Transverse colon (tissue), 4 donors: ENCODE measurements around the gene ERF. TPM values are rescaled to one million over a fixed set of nuclear protein-coding genes. Genes with fewer than 3 reads are reported as not detected.

ENCODE experiments used
- DNase-seq: peaks from one replicate; pipeline ENCODE4 v3.0.0-alpha.2; 2019
- H3K27ac ChIP-seq, 4 donors: fragments of 200-600 bp; sonication (generic); 2 replicates each; pipeline ENCODE4 v1.5.1; 2016 to 2018; ENCODE audit warnings: inconsistent platforms in 4 of 4
- H3K27me3 ChIP-seq: fragments of 200-600 bp; sonication (generic); 2 replicates; pipeline ENCODE4 v1.5.1; 2017; ENCODE audit warnings: inconsistent platforms
- H3K36me3 ChIP-seq, 4 donors: fragments of 200-600 bp; sonication (generic); 2 replicates each; pipeline ENCODE4 v1.5.1; 2017 to 2019; ENCODE audit warnings: inconsistent platforms in 4 of 4
- H3K4me1 ChIP-seq, 4 donors: fragments of 200-600 bp; sonication (generic); 2 replicates each; pipeline ENCODE4 v1.5.1; 2017 to 2020; ENCODE audit warnings: inconsistent platforms in 4 of 4
- H3K4me3 ChIP-seq, 4 donors: fragments of 200-600 bp; sonication (generic); 1 replicate in 1 of 4; 2 replicates in 3 of 4; pipeline versions ENCODE4 v1.5.1 to v1.6.1; 2017 to 2019; ENCODE audit warnings: inconsistent platforms in 4 of 4
- H3K9me3 ChIP-seq, 2 donors: fragments of 200-600 bp; sonication (generic); 2 replicates each; pipeline ENCODE4 v1.5.1; 2017 to 2019; ENCODE audit warnings: inconsistent platforms in 2 of 2
- EP300 ChIP-seq: sonication (generic); formaldehyde crosslinking; IDR thresholded peaks from one replicate; pipeline ENCODE4 v1.6.1; 2017; ENCODE audit warnings: antibody characterized with exemption, low read depth
- POLR2A ChIP-seq: fragments of 450-650 bp; IDR thresholded peaks from one replicate; pipeline ENCODE4 v1.6.1; 2016; ENCODE audit warnings: antibody characterized with exemption, mild to moderate bottlenecking, moderate library complexity
- POLR2AphosphoS5 ChIP-seq, 3 donors: sonication (generic); formaldehyde crosslinking; IDR thresholded peaks; one replicate each; pipeline ENCODE4 v1.6.1; 2016; ENCODE audit warnings: antibody characterized with exemption in 3 of 3
- WGBS, 2 donors: methylation state at CpG; one replicate each; pipeline ENCODE4 v1.1.5; 2018; ENCODE audit warnings: low coverage in 1 of 2; 5-methylcytosine and 5-hydroxymethylcytosine counted together
- in situ Hi-C, 4 donors: fragments of 200-750 bp; cut with MboI; loops; one replicate each; pipeline versions ENCODE4 v1.15.0 to v1.15.1; 2017; ENCODE audit warnings: low sequenced_read_pairs in 3 of 4, low pct_ligation_motif_present in 1 of 4, low pct_unique_long_range_greater_than_20kb in 1 of 4
- intact Hi-C: fragments of 100-400 bp; cut with DNase I; formaldehyde crosslinking; loops from one replicate; pipeline ENCODE4 v1.15.1; 2023; ENCODE audit warnings: low total_unique reads
- total RNA-seq, 4 donors: library from RNA; depleted of rRNA; stranded (reverse); fragments of >200 nt; gene quantifications; one replicate each; pipeline ENCODE4 v1.1.0, GENCODE V29; 2016
- TF ChIP-seq, protein P1 (sequence below), 5 experiments: fragments of 200-600 bp in 3 of 5; fragments of 450-650 bp in 2 of 5; sonication (generic) in 3 of 5; IDR thresholded peaks; 1 replicate in 2 of 5; 2 replicates in 3 of 5; pipeline ENCODE4 v1.5.1; 2016 to 2017; ENCODE audit warnings: antibody characterized with exemption in 5 of 5, inconsistent platforms in 3 of 5, mild to moderate bottlenecking in 2 of 5, moderate library complexity in 1 of 5

ERF gene
- total RNA-seq, 4 donors from 2014 or later = 20.9 to 67.3 (median 30.5) TPM

DNA sequence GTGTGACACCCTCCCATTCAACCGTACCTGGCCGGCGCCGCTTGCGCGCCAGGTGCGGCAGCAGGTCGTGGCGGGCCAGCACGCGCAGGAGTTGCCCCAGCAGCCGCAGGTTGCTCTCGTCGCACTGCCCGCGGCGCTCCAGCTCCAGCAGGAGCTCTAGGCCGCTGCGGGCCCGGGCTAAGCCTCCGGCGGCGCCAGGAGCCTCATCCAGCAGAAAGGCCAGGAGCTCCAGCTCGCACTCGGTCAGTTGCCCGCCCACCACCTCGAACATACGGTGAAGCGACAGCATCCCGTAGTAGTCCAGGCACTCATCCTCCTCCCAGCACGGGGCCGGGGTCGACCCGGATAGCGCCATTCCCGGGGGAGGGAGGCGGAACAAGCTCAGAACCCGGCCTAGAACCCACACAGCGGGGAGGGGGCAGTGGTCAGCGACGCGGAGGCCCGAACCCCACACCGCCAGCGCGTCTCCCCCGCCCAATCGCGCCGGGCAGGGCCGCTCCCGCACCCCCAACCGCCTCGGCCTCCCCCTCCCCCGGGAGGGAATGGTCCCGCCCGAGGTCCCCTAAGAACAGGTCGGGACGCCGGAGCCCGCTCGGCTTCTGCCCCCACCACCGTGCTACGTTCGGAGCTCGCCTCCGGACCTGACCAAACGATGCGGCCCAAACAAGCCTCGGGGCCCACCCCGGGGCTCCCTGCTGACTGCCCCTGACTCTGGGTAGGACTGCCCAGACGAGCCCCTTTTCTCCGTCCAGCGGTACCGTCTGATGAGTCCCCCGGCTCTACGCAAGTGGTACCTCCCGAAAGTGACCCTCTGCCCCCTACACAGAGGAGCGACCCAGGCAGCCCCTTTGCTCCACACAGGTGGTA, 38.0 kb downstream of the ERF start:
- H3K36me3 ChIP-seq = peaks cover 0 to 16% (median 0%) of the 10 kb centered on the region in 4 donors
- TF ChIP-seq POLR2A = peak; percentile 28
- peak in 2 of 3 donors; percentile 7 to 10 for TF ChIP-seq POLR2AphosphoS5 (IDR thresholded peaks at IDR 0.05)
- no peak for TF ChIP-seq EP300
- TF ChIP-seq, protein P1, sequence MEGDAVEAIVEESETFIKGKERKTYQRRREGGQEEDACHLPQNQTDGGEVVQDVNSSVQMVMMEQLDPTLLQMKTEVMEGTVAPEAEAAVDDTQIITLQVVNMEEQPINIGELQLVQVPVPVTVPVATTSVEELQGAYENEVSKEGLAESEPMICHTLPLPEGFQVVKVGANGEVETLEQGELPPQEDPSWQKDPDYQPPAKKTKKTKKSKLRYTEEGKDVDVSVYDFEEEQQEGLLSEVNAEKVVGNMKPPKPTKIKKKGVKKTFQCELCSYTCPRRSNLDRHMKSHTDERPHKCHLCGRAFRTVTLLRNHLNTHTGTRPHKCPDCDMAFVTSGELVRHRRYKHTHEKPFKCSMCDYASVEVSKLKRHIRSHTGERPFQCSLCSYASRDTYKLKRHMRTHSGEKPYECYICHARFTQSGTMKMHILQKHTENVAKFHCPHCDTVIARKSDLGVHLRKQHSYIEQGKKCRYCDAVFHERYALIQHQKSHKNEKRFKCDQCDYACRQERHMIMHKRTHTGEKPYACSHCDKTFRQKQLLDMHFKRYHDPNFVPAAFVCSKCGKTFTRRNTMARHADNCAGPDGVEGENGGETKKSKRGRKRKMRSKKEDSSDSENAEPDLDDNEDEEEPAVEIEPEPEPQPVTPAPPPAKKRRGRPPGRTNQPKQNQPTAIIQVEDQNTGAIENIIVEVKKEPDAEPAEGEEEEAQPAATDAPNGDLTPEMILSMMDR (IDR thresholded peaks at IDR 0.05) = peak in 1 of 5 experiments; percentile 7
- no peaks in the 10 kb centered on the region for H3K27me3 ChIP-seq
- 2% methylated on average over 41 of the region's 79 CpGs; no CpG with 5 or more reads in 1 of the 2 donors for WGBS, 2 donors
- H3K4me1 ChIP-seq = peaks cover 13 to 69% (median 39%) of the 10 kb centered on the region in 4 donors
- peak; percentile 51 for DNase-seq
- peak overlapping the region; percentile 64 to 96 (median 88) for H3K4me3 ChIP-seq
- intact Hi-C loops = no loop called here
- peak overlapping the region; percentile 93 to 95 (median 94) for H3K27ac ChIP-seq
- no peaks in the 10 kb centered on the region for H3K9me3 ChIP-seq
- in situ Hi-C loops = no loop called here

DNA sequence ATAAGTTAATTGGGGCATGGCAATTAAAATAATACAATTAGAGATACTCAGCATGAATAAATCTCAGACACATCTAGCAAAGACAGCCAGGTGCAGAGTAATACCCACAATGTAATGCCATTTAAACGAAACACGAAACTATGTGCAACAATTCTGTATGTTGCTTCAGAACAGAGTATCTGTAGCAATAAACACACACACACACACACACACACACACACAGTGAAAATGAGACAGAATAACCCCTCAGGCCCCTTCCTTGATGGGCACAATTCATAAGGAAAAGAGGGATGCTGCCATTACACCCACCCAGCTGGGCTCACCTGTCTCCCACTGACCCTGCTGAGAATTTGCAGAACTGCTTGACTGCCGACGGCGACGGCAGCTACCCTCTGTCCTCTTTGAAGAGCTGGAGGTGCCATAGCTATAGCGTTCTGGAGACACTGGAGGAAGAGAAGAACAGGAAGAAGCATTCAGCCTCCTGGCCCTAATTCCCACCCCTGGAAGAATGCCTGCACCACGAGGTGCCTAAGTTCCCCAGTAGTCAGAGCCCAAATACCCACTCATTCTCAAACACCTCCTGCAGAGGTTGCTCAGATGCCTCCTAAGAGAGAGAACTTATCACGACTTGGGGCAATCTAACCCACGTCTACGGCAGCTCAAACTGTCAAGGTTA, 40.0 kb downstream of the ERF start:
- 83 to 100% methylated on average over 2 to 11 of the region's 11 CpGs for WGBS, 2 donors
- H3K4me3 ChIP-seq = peak overlapping the region in 1 of 4 donors; percentile 94
- H3K27me3 ChIP-seq = no peaks in the 10 kb centered on the region
- peaks cover 13 to 56% (median 26%) of the 10 kb centered on the region in 4 donors for H3K4me1 ChIP-seq
- intact Hi-C loops (no loop called here), in situ Hi-C loops (no loop called here)
- peaks cover 0 to 16% (median 0%) of the 10 kb centered on the region in 4 donors for H3K36me3 ChIP-seq
- TF ChIP-seq EP300 (no peak), POLR2A (no peak), POLR2AphosphoS5 (IDR thresholded peaks at IDR 0.05) (no peak)
- TF ChIP-seq, protein P1 (IDR thresholded peaks at IDR 0.05) = no peak
- H3K9me3 ChIP-seq = no peaks in the 10 kb centered on the region
- H3K27ac ChIP-seq = no peak overlapping the region
- DNase-seq = no peak

DNA sequence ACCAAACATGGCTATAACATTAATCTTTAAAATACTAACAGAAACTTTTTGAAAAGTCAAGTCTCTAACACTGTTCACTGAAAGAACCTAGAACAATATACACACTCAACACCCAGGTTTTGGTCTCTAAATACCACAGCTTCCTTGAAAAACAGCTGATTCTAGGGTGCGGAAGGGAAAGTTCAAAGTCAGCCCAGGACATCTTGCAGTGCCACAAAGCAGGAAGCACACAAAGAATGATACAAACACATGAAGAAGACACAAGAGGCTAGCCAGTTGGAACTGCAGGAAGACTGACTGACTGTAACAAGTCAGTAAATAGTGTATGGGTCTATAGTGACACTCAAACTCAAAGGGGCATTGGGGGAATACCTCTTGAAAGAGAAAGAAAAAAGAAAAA, 42.0 kb downstream of the ERF start:
- Histone ChIP-seq H3K9me3 (no peaks in the 10 kb centered on the region), H3K27me3 (no peaks in the 10 kb centered on the region), H3K36me3 (peaks cover 0 to 21% (median 8%) of the 10 kb centered on the region in 4 donors), H3K4me3 (no peak overlapping the region), H3K4me1 (peaks cover 6 to 36% (median 15%) of the 10 kb centered on the region in 4 donors), H3K27ac (peak overlapping the region in 2 of 4 donors; percentile 5 to 30)
- intact Hi-C loops (no loop called here), in situ Hi-C loops (no loop called here)
- no peak for DNase-seq
- WGBS, 2 donors = 67 to 83% methylated on average over 1 of the region's 1 CpG
- TF ChIP-seq POLR2AphosphoS5 (IDR thresholded peaks at IDR 0.05) = no peak

DNA sequence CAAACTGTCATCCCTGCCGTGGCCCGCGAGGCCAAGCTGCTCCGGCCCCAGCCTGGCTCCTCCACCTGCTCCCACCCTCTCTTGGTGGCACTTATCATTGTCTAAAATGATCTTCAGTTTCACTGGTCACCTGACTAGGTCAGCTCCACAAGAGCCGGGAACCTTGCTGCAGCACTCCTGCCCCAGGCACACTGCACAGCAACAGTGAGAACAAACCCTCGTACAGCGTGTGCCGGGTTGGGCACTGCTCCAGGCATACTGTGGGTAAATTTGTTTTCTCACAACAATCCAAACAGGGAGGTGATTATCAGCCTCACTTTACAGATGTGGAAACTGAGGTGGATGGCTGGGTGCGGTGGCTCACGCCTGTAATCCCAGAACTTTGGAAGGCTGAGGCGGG, 46.3 kb downstream of the ERF start:
- H3K27ac ChIP-seq = no peak overlapping the region
- in situ Hi-C loops = no loop called here
- H3K4me3 ChIP-seq = no peak overlapping the region
- H3K4me1 ChIP-seq = peaks cover 0 to 18% (median 2%) of the 10 kb centered on the region in 4 donors
- H3K27me3 ChIP-seq = no peaks in the 10 kb centered on the region
- WGBS, 2 donors = 90 to 95% methylated on average over 4 to 10 of the region's 11 CpGs
- no peak for DNase-seq
- intact Hi-C loops = no loop called here
- H3K36me3 ChIP-seq = peaks cover 0 to 25% (median 10%) of the 10 kb centered on the region in 4 donors
- TF ChIP-seq POLR2A = no peak
- TF ChIP-seq, protein P1 (IDR thresholded peaks at IDR 0.05) = no peak
- no peak for TF ChIP-seq POLR2AphosphoS5 (IDR thresholded peaks at IDR 0.05)
- TF ChIP-seq EP300 = no peak
- H3K9me3 ChIP-seq = no peaks in the 10 kb centered on the region
